Stimulated activated CD4-positive, alpha-beta T cell treated with anti-CD3 and anti-CD28 coated beads, Interleukin-4, amount 100 ng/mL, for 1 hour (primary cell): Measurements from ENCODE around the gene DDX20.

ENCODE experiments used
- DNase-seq: peaks from one replicate; pipeline ENCODE4 v3.0.0-alpha.2; 2020

Gene DDX20

DNA sequence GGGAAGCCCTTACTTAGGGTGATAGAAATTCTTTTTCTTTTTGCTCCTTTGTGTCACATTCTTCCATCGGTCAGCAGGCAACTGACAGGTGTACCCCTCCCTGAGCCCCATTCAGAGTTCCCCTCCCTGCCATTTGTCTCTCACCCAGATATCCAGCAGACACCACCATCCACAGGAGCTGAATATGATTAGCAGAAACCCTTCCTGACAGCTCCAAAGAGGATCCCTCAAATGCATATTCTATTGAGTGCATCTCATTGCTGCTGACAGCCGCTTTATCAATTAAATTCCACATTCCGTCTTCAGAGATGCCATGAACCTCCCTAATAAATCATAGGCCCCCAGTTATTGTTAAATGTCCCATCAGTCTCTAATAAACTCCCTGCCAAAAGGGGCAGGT lies 6.1 kb upstream of the DDX20 start:
- no peak for DNase-seq

GRCh38 chr1:111750856-111751255 lies 4.8 kb upstream of the DDX20 start:
- DNase-seq: no peak

GRCh38 chr1:111751906-111752575 lies 3.7 kb upstream of the DDX20 start:
- DNase-seq: no peak

GRCh38 chr1:111754984-111755330 lies 744 bp upstream of the DDX20 start:
- DNase-seq: peak; percentile 22

- no peak for DNase-seq
These were observed 418 bp downstream of the DDX20 start for GRCh38 chr1:111756124-111756513.

- no peak for DNase-seq
These were observed 2.7 kb downstream of the DDX20 start for GRCh38 chr1:111758373-111758772.

DNA sequence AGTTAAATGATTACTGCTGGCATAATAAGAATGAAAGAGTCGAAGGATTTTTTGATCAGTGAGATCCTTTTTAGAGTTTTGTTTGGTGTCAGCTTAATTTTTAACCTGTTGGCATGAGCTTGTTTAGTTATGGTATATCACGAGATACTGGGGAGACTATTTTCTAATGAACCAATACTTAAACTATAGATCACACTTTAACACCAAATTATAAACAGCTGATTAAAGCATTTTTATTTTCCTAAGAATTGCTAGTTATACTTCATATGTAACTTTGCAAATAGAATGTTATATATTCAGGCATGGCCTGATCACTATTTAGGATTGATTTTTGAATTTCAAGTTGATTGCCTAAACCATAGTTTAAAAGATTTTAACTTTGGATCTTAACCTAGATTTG lies 6.0 kb downstream of the DDX20 start:
- DNase-seq: no peak

DNA sequence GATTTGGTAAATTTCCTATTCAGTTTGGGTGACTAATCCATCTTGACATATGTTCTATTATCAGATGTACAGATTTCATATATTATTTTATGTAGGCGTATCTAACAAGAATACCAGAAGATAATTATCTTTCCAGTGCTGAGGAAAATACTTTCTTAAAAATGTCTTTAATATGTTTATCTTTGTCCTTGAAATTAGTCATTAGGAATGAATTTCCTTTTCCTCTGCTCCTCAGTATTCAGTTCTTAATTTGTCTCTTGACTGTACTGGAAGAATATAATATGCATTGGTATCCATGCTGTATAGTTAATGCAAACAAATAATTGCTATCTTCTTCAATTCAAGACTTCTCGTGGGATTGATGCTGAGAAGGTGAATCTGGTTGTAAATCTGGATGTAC lies 6.6 kb downstream of the DDX20 start:
- no peak for DNase-seq

DNA sequence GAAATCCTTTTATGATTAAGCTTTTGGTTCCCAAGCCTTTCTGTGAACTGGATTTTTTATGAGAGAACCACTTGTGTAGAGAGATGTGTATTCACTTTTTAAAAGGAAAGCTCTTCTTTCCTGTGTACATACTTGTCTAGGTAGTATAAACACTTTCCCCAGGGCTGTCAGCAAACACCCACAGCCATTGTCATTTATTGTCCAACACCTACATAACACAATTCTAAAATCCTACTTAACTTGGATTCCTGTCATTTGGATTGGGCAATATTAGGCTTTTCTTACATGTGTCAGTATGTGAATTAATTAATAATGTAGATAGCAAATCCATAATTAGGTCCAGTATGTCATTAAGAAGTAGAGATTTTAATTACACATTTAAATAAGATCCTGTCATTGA lies 12.3 kb downstream of the DDX20 start:
- no peak for DNase-seq

DNA sequence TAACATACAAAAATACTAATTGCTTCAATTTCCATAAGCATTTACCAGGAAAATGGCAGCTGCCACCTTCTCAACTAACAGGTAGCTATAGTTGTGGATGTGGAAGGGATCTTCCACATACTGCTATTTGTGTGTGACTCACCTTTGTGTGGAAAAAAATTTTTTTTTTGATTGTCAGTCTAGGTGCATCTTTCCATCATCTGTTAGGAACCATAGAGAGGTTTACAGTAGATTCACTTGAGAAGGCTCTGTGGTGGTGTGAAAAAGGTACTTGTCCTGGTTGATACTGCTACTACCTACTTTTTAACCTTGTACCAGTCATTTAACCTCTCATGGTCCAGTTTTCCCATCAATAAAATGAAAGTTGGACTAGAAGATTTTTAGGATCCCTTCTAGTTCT lies 12.9 kb downstream of the DDX20 start:
- no peak for DNase-seq

DNA sequence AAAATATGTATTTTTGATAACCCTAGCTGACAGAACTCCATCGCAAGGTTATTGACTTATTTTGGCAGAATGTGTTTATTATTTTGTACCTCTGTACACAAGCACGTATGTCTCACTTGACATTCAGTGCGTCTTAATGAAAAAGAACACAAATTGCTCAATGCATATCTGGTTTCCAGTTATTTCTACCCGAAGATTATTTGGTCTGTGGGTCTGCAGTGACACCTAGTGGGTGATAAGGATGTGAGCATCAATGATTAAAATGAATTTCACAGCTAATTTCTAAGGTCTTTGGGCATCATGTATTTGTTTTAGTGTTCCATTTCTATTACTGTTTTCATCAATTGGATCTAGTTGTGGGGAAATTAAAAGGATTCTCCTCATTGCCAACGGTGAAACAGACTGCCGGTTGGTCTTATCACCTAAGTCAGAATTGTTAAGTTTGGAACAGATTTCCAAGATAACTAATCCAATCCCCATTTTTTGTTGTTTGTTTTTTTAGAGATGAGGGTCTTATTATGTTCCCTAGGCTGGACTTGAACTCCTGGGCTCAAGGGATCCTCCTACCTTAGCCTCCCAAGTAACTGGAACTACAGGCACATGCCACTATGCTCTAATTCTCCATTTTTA lies 13.9 kb downstream of the DDX20 start:
- DNase-seq: peak; percentile 10

DNA sequence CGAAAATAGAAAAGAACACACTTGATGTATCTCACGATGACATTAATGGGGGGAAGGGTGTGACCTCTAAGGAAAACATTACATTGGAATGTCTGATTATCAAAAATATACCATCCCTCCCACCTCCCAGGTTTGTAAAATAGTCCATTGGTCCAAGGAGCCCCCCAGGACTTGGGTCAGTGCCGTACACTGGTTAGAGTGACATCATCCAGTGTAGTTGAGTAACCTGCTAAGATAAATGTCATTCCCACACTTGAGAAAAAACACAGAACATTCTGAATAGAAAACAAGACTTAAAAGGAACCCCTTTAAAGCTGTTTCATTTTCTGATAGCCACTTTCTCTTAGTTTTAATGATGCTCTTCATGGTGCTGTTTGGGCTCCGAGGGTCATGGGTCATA lies 15.2 kb downstream of the DDX20 start:
- no peak for DNase-seq

GRCh38 chr1:111775966-111776365 lies 20.3 kb downstream of the DDX20 start:
- no peak for DNase-seq

- DNase-seq: no peak
These were observed 20.7 kb downstream of the DDX20 start for GRCh38 chr1:111776391-111776790.

DNA sequence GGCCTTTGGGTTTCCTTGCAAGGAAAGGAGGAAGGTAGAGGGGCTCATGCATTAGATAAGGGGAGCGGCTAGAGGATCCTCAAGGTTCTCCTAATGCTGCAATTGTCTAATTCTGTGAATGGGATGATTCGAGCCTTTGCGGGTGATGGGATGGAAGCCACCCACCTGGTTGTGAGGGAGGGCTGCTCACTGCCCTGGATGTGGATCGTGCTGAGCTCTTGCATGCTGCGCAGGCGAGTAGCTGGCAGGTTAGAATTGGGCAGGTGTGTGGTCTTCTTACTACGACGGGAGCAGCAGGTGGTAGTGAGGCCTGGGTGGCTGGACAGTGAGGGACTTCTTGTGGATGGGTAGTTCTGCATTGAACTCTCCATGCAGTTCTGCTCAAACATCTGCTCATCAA lies 21.2 kb downstream of the DDX20 start:
- DNase-seq: no peak

DNA sequence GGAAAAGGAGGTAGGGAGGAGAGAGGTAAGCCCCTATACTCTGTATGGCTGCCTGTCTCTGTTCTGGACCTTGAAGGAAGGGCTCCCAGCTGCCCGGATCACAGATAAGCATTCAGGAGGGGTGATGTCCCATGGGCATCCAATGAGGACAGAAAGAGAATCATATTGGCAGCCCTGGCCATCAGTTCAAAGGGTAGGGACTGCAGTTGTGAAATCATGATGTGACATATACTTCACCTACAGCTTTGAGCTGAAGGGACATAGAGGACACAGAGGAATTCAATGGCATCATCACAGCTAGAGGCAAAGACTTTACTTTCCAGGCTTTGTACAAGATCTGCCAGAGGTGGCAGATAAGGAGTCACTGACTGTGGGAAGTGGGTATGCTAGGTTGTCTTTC lies 21.6 kb downstream of the DDX20 start:
- no peak for DNase-seq

DNA sequence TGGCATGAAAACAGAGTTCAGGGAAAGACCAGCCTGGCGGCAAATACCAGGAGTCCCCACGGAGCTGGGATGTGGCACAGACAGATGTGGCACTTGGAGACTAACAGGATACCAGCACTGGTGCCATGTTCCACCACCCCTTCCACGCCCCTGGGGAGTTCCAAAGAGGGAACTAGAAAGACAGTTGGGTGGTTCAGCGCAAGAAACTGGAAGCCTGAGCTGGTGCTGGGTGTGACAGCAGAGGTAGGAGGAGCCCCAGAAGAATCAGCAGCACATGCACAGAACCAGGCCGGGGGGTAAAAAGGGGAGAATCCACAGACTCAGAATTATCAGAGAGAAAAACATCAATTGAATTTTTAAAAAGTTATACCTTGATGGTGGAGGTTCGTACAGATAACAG lies 22.4 kb downstream of the DDX20 start:
- no peak for DNase-seq

DNA sequence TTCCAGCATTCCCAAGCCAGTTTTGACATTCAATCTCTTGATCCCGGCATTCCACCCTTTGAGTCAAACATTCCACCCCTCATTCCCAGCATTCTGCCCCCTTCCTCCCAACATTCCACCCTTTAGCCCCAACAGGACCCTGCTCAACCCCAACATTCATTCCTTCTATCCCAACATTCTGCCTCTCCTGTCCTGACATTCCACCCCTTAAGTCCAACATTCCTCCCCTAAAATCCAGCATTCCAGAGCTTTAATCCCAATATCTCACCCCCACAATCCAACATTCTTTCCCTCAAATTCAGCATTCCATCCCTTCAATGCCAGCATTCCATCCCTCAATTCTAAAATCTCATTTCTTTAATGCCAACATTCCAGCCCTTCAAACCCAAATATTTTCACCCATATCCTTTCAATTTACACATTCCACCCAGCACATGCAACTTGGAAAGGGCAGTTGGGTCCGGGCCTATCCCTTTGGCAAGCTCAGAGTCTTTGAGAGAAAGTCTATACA lies 22.9 kb downstream of the DDX20 start:
- no peak for DNase-seq

GRCh38 chr1:111779546-111779945 lies 23.8 kb downstream of the DDX20 start:
- no peak for DNase-seq

GRCh38 chr1:111784273-111784901 lies 28.7 kb downstream of the DDX20 start:
- no peak for DNase-seq

- no peak for DNase-seq
These were observed 31.0 kb downstream of the DDX20 start for GRCh38 chr1:111786669-111787207.

- DNase-seq: no peak
These were observed 33.4 kb downstream of the DDX20 start for GRCh38 chr1:111789142-111789541.

GRCh38 chr1:111789666-111790316 lies 34.1 kb downstream of the DDX20 start:
- DNase-seq: no peak

DNA sequence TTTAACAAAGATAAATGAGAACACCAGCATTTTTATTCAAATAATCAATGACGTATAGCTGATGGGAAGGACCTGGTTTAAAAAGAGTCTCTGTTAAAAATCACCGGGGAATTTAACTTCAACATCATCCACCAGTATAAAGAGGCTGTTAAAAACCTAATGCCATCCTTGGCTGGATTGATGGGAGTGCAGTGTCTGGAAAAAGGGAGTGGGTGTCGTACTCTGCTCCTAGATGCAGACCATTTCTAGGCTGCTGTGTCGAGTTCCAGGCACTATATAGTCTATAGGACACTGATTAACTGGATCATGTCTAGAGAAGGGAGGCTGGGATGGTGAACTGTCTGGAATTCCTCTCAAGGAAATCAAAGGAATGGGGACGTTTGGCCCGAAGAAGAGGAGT lies 36.1 kb downstream of the DDX20 start:
- DNase-seq: no peak
